ENCODE data around the gene LCE4A.
"Not testable (repeated sequence)": the region's sequence is repeated elsewhere in the genome, so short reads cannot be mapped to it uniquely, and the experiment has no call there.

GRCh38 chr1:152674983-152675382 lies 33.0 kb upstream of the LCE4A start, which contains the start of gene LCE2C:
- TF ChIP-seq, protein P1, sequence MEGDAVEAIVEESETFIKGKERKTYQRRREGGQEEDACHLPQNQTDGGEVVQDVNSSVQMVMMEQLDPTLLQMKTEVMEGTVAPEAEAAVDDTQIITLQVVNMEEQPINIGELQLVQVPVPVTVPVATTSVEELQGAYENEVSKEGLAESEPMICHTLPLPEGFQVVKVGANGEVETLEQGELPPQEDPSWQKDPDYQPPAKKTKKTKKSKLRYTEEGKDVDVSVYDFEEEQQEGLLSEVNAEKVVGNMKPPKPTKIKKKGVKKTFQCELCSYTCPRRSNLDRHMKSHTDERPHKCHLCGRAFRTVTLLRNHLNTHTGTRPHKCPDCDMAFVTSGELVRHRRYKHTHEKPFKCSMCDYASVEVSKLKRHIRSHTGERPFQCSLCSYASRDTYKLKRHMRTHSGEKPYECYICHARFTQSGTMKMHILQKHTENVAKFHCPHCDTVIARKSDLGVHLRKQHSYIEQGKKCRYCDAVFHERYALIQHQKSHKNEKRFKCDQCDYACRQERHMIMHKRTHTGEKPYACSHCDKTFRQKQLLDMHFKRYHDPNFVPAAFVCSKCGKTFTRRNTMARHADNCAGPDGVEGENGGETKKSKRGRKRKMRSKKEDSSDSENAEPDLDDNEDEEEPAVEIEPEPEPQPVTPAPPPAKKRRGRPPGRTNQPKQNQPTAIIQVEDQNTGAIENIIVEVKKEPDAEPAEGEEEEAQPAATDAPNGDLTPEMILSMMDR (IDR thresholded peaks at IDR 0.05): not testable (repeated sequence)
- not testable (repeated sequence) for TF ChIP-seq POLR2A (IDR thresholded peaks at IDR 0.05)

All from breast epithelium (tissue), 3 donors.